ENCODE data around the gene FRMD4A.
"Not testable (repeated sequence)": the region's sequence is repeated elsewhere in the genome, so short reads cannot be mapped to it uniquely, and the experiment has no call there.

FRMD4A gene

DNA sequence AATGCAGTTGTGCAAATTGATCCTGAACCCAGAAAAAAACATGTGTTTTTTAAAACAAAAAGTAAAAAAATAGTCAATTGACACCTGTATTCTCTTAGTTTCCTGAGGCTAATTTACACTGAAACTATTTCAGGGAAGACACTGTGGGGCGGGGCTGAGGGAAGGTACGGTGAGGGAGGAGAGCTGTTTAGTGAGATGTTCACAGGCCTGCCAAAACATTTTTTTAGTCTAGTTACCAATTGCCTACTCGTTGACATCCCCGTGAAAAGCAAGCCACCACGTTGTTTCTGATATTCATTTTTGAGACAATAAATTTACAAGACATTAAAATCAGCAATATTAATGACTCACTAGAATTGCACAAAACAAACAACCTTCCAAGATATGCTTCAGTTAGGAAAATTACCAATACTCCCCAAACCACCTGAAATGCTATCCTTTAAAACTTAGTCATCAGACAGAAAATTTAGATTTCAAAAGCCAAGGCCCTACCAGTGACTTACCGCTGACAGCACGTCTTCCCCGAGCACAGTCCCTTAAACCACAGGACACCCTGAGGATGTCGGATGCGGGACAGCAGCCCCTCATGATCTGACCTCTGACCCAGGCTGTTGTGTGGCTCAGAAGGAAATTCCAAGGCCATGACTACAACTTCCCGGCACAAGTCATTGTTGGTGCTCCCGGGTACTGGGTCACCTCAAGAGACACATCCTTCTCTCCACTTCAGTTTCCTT, 464.8 kb downstream of the FRMD4A start:
- no peak for DNase-seq (ENCODE audit: extremely low read depth, low read depth)
- TF ChIP-seq, protein P1, sequence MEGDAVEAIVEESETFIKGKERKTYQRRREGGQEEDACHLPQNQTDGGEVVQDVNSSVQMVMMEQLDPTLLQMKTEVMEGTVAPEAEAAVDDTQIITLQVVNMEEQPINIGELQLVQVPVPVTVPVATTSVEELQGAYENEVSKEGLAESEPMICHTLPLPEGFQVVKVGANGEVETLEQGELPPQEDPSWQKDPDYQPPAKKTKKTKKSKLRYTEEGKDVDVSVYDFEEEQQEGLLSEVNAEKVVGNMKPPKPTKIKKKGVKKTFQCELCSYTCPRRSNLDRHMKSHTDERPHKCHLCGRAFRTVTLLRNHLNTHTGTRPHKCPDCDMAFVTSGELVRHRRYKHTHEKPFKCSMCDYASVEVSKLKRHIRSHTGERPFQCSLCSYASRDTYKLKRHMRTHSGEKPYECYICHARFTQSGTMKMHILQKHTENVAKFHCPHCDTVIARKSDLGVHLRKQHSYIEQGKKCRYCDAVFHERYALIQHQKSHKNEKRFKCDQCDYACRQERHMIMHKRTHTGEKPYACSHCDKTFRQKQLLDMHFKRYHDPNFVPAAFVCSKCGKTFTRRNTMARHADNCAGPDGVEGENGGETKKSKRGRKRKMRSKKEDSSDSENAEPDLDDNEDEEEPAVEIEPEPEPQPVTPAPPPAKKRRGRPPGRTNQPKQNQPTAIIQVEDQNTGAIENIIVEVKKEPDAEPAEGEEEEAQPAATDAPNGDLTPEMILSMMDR (IDR thresholded peaks at IDR 0.05; ENCODE audit: low read depth, low read length), result no peak

GRCh38 chr10:13865220-13865619, 465.5 kb downstream of the FRMD4A start:
- DNase-seq (ENCODE audit: extremely low read depth, low read depth), result not testable (repeated sequence)

DNA sequence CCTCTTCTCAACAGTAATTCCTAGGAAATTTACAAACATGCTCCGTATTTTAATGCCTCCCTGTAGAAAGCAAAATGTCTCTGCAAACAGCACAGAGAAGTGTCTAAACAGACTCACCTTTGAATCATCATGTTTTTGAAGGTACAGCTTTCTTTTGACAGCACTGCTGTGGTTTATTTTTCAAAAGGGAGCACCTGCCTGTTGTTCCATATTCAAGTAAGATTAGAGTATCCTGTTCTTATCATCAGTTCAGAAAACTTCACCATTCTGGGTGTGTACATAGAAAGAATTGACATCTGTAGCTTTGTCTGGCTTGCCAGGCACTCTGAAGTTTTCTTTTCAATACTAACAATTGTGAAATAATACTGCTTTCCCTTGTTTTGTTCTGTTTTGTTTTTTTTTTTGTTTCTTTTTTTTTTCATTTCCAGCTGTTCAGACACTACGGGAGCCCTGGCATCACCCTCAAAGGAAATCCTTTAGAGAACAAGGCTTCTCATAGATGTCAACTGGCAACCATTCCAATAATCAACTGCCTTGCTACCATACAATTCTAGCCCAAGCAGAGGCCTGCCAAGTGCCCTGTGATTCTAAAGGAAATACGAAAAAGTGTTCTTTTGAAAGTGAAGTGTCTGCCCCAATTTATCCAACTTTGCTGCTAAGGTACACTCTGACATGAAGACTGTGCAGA, 468.0 kb downstream of the FRMD4A start:
- TF ChIP-seq, protein P1 (IDR thresholded peaks at IDR 0.05; ENCODE audit: low read depth, low read length), result no peak

GRCh38 chr10:13860886-13861285, 469.8 kb downstream of the FRMD4A start:
- DNase-seq (ENCODE audit: extremely low read depth, low read depth), result no peak
- TF ChIP-seq, protein P1 (IDR thresholded peaks at IDR 0.05; ENCODE audit: low read depth, low read length), result no peak

More for the DNA sequence above, 468.0 kb downstream of the FRMD4A start:
- DNase-seq (ENCODE audit: extremely low read depth, low read depth), result no peak

DNA sequence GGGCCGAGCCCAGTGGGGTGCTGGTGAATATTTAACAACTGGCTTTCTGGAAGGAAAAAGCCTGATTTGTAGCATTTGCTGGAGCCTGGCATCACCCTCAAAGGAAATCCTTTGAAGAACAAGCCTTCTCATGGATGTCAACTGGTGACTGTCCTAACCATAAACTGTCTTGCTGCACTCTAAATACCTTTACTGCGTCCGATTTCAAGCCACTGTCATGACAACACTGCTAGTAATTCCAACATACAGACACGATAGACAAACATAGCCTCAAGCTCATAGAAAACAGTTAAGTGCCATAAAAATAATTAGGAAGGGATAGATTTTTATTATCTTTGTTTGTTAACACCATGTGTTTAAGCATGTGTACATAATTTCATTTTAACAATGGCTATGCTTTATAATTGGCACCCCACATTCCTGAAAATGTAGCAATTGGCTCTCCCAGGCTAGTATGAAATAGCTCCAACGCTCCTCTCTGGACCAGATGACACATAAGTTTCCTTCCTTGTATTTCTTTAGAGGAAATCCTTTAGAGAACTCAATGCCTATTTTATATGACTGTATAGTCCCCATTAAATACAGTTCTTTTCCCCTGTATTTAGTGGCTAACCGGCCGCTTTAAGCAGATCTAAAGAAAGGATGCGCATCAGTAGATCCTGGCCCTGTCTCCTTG, 470.6 kb downstream of the FRMD4A start:
- TF ChIP-seq, protein P1 (IDR thresholded peaks at IDR 0.05; ENCODE audit: low read depth, low read length), result no peak
- DNase-seq (ENCODE audit: extremely low read depth, low read depth), result no peak

DNA sequence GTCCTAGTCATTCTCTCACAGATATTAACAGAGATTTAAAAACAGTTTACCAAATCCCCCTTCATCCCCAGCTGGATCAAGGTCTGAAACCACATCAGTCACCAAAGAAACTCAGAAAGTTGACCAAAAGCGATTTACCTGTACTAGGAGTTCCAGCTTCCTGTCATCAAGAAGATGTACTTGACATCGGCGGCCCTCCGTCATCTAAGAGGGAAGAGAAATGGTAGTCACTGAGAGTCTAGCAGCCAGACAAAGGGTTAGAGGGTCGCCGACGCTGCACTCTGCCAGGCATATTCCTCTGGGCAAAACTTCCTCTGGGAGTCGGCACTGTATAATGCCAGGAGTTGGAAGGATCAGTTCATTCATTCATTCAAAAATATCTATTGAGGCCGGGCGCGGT, 472.0 kb downstream of the FRMD4A start:
- TF ChIP-seq, protein P1 (IDR thresholded peaks at IDR 0.05; ENCODE audit: low read depth, low read length), result no peak
- DNase-seq (ENCODE audit: extremely low read depth, low read depth), result no peak

DNA sequence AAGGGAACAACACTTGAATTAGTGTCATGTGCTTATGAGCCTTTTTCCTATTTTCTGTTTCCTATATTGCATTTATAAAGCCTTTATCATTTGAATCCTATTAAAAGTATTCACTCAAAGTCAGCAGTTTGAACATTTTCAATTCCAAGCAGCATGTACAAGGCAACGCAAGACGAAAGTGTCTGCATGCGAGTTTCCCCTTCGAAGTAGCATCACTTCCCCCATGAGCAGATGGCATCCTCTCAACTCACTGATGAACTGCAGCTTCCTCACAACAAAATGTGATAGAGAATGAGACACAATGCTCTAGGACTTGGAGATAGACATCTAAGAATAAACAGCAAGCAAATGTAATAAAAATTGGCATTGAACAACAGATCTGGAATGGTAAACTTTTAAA, 473.3 kb downstream of the FRMD4A start:
- TF ChIP-seq, protein P1 (IDR thresholded peaks at IDR 0.05; ENCODE audit: low read depth, low read length), result no peak
- DNase-seq (ENCODE audit: extremely low read depth, low read depth), result no peak

All from AG09319 (cell line).